NAMALWA (cell line): Measurements from ENCODE around the gene HS6ST3.
A peak's percentile ranks its signal among the peaks of the same experiment; 100 is the strongest.

Source experiments
- DNase-seq: peaks from one replicate; pipeline ENCODE4 v3.0.0-alpha.2; 2015; ENCODE audit warnings: low spot score

Gene HS6ST3

DNA sequence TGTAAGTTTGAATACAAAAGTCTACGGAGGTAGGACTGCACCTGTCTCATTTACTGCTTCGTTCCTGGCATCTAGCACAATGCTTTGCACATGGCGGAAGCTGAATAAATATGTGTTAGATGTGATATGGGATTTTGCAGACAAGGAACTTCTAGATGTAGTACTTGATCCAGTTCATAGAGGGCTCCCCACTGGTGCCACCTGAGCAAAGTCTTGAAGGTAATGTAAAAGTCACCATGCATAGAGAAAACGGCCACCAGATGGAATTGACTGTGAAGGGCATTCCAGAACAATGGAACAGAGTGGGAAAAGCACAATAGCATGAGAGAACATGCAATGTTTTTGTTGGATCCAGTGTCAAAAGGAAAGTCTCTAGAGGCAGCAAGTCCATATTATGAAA lies 209.3 kb downstream of the HS6ST3 start:
- peak; percentile 11 for DNase-seq

DNA sequence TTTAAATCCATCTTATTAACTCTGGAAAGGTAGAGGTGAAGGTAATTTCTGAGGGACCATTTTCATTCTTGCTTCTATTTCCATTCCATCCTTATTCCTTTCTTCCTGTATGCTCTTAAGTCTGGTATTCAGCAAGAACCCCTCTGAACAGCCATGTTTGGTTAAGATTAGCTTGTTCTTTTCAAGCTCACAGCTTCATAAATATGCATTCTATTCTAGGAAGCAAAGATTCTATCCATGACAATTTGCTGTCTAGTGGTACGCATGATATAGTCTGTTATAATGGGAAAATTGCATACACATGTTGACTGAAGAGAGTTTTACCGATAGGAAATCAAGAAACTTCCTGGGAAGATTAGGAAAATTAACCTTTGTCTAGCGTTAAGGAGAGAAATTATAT lies 218.7 kb downstream of the HS6ST3 start:
- DNase-seq, result no peak

DNA sequence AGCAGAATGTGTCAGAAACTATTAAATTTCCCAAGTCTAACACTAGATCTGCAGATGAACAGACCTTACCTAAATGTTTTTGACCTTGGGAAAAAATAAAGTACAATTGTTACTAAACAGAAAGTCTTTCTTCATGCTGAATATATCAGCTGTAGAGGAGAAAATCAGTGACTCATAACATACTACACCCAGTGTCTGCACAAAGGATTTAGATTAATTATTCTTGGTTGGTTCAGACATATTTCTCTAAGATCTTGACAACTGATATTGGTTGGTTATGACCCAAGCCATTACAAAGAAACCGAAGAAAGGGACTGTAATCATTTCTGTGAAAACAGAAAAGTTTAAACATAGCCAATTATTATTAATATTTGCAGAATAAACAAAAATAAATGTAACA lies 225.1 kb downstream of the HS6ST3 start:
- DNase-seq, result no peak

DNA sequence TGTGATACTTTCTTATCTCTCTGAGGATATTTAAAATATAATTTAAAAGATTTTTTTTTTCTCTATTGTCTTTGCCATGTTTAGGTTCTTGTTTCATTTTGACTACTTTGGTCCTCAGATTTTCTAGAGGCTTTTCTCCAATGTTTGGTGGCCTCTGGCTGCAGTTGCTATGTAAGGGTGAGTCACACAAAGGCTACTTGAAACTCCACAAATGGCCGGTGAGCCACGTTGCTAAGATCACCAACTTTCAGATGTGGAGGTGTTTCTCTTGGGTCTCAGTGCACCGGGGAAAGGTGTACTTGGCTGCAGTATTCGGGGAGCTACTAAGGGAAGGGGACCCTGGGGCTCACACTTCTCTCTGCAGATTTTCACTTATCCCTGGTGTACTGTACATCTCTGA lies 248.1 kb downstream of the HS6ST3 start:
- DNase-seq, result no peak

DNA sequence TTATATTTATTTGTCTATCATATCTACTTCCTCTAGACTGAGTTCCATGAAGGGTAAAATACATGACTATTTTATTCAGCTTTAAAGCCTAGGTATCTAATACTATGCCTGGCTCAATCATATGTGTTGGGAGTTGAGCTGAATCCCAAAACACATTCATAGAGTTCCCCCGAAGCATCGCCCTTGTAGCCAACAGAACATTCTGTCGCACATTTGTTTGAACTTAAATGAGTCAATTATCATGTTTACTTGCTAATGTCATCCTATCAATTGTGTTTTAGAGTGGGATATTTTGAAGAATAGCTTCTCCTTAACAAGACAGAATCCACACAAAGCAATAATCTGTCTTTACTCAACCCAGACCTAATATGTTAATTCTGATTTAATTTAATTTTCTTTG lies 252.4 kb downstream of the HS6ST3 start:
- DNase-seq, result no peak

DNA sequence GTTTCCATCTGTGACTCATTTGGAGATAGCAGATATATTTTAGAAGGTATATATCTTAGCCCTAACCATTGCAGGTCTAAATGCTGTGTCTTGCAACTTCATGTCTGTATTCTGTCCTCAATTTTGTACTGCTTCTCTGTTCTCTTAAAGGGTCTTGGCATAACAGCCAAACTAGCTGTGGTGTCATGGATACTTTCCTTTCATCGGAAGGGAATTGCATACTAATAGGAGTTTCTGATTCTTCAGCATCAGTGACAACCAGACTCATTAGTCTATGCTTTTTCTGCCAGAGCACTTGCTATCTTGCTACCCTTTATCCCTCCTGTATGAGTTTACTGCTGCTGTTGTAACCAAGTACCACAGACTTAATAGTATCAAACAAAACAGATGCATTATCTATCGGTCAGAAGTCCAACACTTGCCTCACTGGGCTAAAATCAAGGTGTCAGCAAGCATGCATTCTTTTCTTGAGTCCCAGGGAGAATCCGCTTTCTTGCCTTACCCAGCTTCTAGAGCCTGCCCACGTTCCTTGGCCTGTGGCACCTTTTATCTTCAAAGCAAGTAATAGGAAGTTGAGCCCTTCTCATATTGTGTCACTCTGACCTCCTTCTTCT lies 253.1 kb downstream of the HS6ST3 start:
- DNase-seq, result no peak

GRCh38 chr13:96346921-96347320 lies 257.0 kb downstream of the HS6ST3 start:
- no peak for DNase-seq

- DNase-seq, result no peak
Observed at GRCh38 chr13:96373597-96373996, 283.7 kb downstream of the HS6ST3 start.

GRCh38 chr13:96377835-96378234 lies 287.9 kb downstream of the HS6ST3 start:
- no peak for DNase-seq

- no peak for DNase-seq
Observed at GRCh38 chr13:96379967-96380366, 290.1 kb downstream of the HS6ST3 start.

DNA sequence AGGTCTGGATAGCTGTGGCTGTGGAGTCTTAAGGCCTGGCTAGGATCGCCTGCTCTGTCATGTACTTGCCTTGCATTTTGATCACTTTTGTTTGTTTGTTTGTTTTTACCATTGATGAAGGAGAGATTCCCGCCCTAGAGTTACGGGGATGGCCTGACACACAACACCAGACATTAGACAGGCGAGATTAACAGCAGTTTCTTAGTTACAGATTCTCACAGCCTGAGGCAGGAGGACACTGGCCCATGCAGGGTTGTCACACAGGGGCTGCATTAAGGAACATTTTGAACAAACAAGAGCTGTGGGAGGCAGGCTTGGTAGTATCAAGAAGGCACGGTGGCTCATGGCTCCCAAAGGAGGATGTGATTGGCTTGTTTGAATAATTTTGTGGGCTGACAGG lies 291.8 kb downstream of the HS6ST3 start:
- no peak for DNase-seq

- DNase-seq, result no peak
Observed at GRCh38 chr13:96388598-96388997, 298.7 kb downstream of the HS6ST3 start.

- DNase-seq, result no peak
Observed at GRCh38 chr13:96391606-96392005, 301.7 kb downstream of the HS6ST3 start.

- no peak for DNase-seq
Observed at GRCh38 chr13:96397807-96398206, 307.9 kb downstream of the HS6ST3 start.

GRCh38 chr13:96398486-96398885 lies 308.6 kb downstream of the HS6ST3 start:
- no peak for DNase-seq

- no peak for DNase-seq
Observed at GRCh38 chr13:96403241-96403640, 313.3 kb downstream of the HS6ST3 start.

- no peak for DNase-seq
Observed at GRCh38 chr13:96403651-96404050, 313.7 kb downstream of the HS6ST3 start.

DNA sequence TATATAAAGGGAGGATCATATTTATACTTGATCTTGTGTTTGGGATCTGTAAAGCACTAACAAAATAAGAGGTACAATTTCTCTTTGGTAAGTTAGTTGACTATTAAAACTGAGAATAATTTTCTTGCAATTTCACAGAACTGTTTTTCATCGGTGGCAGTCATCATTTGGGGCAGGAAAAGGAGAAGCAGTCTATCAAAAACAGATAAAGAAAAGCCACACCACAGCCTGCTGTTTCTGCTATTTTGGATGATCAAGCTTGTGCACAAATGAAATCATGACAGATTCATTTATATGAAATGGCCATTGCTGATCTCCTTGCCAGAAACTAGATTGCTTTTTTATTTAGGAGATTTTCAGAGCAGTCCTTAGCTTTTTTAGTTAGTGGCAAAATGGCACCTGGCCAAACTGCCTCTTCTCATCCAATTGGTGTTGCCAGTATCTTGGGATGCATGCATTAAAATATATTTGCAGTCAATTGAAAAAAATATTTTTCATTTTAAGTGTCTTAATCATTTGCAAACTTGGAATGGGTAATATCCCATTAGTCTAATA lies 326.0 kb downstream of the HS6ST3 start:
- DNase-seq, result no peak

DNA sequence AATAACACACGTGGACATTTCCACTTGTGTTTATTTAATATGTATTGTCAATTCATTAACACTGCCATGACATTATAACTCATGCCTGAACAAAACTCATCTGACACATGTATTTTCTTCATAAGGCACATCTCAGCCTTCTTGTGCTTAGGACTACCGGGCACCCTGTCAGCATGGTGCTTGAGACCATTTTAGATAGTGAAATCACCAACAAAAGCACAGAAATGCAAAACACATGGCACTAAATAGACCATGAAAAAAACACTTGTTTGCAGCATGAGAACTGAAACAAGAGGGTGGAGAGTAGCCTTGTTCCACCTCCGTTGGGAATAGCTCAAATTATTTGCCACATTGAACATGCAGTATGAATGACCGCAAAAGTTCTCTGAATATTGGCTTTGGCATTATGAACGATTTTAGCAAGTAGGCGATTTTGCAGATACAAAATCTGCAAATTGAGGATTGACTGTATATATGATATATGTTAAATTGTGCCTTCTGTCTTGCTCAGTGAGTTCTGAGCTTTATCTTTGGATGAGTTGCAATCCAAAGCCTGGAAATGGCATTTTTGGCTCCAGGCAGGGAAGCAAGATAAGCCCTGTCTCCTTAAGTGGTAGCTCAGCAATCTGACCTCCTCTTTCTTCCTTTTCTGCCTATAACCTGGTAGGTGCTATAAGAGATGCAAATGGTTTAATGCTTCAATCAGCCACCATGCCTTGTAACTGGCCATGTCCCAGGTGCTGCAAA lies 328.2 kb downstream of the HS6ST3 start:
- DNase-seq, result no peak

DNA sequence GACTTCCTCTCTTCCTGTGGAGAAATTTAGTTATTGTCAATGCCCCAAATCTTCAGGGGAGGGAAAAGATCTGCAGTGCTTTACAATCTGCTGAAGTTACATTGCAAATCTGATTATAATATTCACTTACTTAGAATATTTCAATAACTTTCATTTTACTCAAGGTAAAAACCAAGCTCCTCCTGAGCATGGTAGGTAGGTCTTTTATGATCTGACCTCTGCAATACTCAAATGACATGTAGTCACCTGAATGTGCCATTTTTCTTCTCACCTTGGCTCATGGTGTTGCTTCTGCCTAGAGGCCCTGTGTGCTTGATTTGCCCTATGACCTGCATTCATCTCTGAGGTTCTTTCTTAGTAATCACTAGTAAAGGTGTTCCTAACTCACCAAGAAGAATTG lies 331.4 kb downstream of the HS6ST3 start:
- no peak for DNase-seq

GRCh38 chr13:96422002-96422401 lies 332.1 kb downstream of the HS6ST3 start:
- no peak for DNase-seq

DNA sequence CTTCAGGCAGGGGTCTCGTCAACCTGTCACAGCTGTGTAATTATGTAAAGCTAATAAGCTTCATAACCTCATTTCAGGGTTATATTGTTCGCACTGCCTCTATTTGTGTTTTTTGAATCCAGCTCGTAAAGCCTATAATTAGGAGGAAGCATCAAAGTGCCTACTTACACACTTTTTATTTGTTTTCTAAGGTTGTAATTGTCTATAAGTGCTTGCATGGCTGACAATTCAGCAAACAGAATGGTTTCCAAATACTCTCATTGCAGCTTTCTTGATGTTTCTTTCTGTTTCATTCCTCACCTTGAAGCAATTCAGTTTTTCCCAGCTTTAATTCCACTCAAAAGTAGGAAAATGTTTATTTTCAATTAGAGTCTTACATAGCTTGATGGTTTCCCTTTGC lies 336.3 kb downstream of the HS6ST3 start:
- DNase-seq, result no peak

DNA sequence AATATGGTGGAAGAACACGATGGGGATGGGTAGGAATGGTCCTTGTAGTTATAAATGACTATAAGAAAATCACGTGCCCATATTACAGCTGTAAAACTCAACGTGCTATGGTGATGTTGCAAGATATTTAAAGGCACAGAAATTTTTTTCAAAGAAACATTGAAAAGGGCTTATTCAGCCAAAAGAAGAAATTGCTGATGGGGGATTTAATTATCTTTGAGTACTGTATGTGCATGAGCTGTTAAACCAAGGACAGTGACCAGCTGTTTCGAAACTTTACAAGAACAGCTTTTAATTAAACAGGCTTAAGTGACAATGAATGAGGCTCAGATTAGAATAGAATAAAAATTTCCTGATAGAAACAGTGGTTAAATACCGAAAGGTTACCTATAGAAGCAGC lies 339.0 kb downstream of the HS6ST3 start:
- DNase-seq, result no peak
